ENCODE data around the gene CRACR2A.

- TF ChIP-seq POLR2A (IDR thresholded peaks at IDR 0.05) (no peak), EP300 (IDR thresholded peaks at IDR 0.05) (no peak)
- TF ChIP-seq, protein P1, sequence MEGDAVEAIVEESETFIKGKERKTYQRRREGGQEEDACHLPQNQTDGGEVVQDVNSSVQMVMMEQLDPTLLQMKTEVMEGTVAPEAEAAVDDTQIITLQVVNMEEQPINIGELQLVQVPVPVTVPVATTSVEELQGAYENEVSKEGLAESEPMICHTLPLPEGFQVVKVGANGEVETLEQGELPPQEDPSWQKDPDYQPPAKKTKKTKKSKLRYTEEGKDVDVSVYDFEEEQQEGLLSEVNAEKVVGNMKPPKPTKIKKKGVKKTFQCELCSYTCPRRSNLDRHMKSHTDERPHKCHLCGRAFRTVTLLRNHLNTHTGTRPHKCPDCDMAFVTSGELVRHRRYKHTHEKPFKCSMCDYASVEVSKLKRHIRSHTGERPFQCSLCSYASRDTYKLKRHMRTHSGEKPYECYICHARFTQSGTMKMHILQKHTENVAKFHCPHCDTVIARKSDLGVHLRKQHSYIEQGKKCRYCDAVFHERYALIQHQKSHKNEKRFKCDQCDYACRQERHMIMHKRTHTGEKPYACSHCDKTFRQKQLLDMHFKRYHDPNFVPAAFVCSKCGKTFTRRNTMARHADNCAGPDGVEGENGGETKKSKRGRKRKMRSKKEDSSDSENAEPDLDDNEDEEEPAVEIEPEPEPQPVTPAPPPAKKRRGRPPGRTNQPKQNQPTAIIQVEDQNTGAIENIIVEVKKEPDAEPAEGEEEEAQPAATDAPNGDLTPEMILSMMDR (IDR thresholded peaks at IDR 0.05) = no peak
These were observed 2.3 kb downstream of the CRACR2A start for GRCh38 chr12:3750616-3751015.

Measured in suprapubic skin (tissue), 3 donors.